ENCODE results near the gene PRKACB.

The PRKACB gene

DNA sequence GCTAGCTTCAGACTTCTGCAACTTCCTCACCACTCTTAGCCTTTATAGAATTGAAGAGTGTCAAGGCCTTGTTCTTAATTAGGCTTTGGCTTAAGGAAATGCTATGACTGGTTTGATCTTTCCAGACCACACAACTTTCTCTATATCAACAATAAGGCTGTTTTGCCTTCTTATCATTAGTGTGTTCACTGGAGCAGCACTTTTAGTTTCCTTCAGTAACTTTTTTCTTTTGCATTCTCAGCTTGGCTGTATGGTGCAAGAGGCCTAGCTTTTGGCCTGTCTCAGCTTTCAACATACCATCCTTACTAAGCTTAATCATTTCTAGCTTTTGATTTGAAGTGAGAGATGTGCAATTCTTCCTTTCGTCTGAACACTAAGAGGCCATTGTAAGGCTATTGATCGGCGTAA is 8.6 kb downstream of the PRKACB start:
- TF ChIP-seq CTCF (IDR thresholded peaks at IDR 0.05; ENCODE audit: extremely low read depth, insufficient read depth, missing control alignments): no peak
- in situ Hi-C loops (cut with MboI; ENCODE audit: low pct_unique_long_range_greater_than_20kb, low sequenced_read_pairs, unreplicated experiment): no loop called here
- DNase-seq (ENCODE audit: low spot score): no peak

DNA sequence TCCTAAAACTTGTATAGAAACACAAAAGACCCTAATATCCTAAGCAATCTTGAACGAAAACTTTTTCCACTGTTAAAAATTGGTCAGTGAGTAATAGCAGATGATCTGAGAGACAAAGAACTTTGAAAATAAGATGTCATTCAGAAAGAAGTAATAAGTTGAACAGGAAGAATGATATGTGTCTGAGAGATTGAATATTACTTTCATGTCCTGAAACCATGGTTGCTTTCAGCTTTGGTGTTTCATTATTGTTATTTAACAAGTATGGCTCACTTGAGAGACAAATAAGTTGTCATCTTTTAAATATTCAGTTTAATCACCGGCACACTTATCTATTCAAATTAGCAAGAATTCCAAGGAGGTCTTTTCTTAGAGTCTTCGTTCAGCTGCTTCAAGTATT is 11.4 kb downstream of the PRKACB start:
- in situ Hi-C loops (cut with MboI; ENCODE audit: low pct_unique_long_range_greater_than_20kb, low sequenced_read_pairs, unreplicated experiment): no loop called here
- no peak for DNase-seq (ENCODE audit: low spot score)
- no peak for TF ChIP-seq CTCF (IDR thresholded peaks at IDR 0.05; ENCODE audit: extremely low read depth, insufficient read depth, missing control alignments)

- TF ChIP-seq CTCF (IDR thresholded peaks at IDR 0.05; ENCODE audit: extremely low read depth, insufficient read depth, missing control alignments): no peak
- in situ Hi-C loops (cut with MboI; ENCODE audit: low pct_unique_long_range_greater_than_20kb, low sequenced_read_pairs, unreplicated experiment): no loop called here
- no peak for DNase-seq (ENCODE audit: low spot score)
These were observed 12.1 kb downstream of the PRKACB start for GRCh38 chr1:84156210-84156621.

DNA sequence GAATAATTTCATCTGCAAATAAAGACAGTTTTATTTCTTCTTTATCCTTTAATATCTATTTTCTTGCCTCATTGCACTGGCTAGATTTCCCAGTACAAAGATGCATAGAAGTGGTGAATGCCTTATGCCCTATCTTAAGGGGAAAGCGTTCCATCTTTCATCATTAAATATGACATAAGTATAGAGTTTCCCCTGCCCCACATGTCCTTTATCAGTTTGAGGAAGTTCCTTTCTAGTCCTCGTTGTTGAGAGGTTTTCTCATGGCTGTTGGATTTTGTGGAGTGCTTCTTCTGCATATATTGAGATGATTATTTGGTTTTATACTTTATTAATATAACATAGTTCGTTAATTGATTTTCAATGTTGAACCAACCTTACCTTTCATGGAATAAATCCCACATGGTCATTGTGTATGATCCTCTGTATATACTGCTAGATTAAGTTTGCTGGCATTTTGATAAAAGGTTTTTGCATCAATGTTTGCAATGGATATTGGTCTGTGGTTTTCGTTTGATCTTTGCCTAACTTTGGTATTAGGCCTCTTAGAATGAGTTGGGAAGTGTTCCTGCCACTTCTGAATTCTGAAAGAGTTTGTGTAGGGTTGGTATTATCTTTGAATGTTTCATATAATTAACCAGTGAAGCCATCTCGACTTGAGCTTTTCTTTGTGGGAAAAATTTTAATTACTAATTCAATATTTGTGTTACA is 15.6 kb downstream of the PRKACB start:
- DNase-seq (ENCODE audit: low spot score): no peak
- no peak for TF ChIP-seq CTCF (IDR thresholded peaks at IDR 0.05; ENCODE audit: extremely low read depth, insufficient read depth, missing control alignments)
- in situ Hi-C loops (cut with MboI; ENCODE audit: low pct_unique_long_range_greater_than_20kb, low sequenced_read_pairs, unreplicated experiment): no loop called here

GRCh38 chr1:84162295-84162694 is 18.2 kb downstream of the PRKACB start:
- no peak for TF ChIP-seq CTCF (IDR thresholded peaks at IDR 0.05; ENCODE audit: extremely low read depth, insufficient read depth, missing control alignments)
- DNase-seq (ENCODE audit: low spot score): no peak
- in situ Hi-C loops (cut with MboI; ENCODE audit: low pct_unique_long_range_greater_than_20kb, low sequenced_read_pairs, unreplicated experiment): no loop called here

GRCh38 chr1:84163123-84163931 is 19.3 kb downstream of the PRKACB start:
- no peak for DNase-seq (ENCODE audit: low spot score)
- no peak for TF ChIP-seq CTCF (IDR thresholded peaks at IDR 0.05; ENCODE audit: extremely low read depth, insufficient read depth, missing control alignments)
- in situ Hi-C loops (cut with MboI; ENCODE audit: low pct_unique_long_range_greater_than_20kb, low sequenced_read_pairs, unreplicated experiment): no loop called here

Measured in GM13977 (cell line).